Endodermal cell (in vitro differentiated cells): ENCODE measurements around the gene TMEM240. TPM values are rescaled to one million over a fixed set of nuclear protein-coding genes. Genes with fewer than 3 reads are reported as not detected.
A peak's percentile ranks its signal among the peaks of the same experiment; 100 is the strongest.
"Not testable (repeated sequence)": the region's sequence is repeated elsewhere in the genome, so short reads cannot be mapped to it uniquely, and the experiment has no call there.

Experiments used
- DNase-seq: peaks from one replicate; pipeline ENCODE4 v3.0.0-alpha.2; 2017
- H3K27ac ChIP-seq: 2 replicates; pipeline ENCODE4 v1.5.1; 2013; ENCODE audit warnings: mild to moderate bottlenecking, low read depth, low read length, moderate library complexity
- H3K27me3 ChIP-seq: 2 replicates; pipeline ENCODE4 v1.6.1; 2013; ENCODE audit warnings: mild to moderate bottlenecking, low read length, moderate library complexity; ENCODE audit not compliant: insufficient read depth, control insufficient read depth, poor library complexity, severe bottlenecking
- H3K36me3 ChIP-seq: 2 replicates; pipeline ENCODE4 v1.7.0; 2013; ENCODE audit warnings: mild to moderate bottlenecking, low read length, moderate library complexity; ENCODE audit not compliant: control insufficient read depth, insufficient read depth
- H3K4me1 ChIP-seq: one replicate; pipeline ENCODE4 v1.7.0; 2013; ENCODE audit warnings: low read length; ENCODE audit not compliant: control insufficient read depth, insufficient read depth
- H3K4me3 ChIP-seq: 2 replicates; pipeline ENCODE4 v1.5.1; 2013; ENCODE audit warnings: mild to moderate bottlenecking, low read length, moderate library complexity
- H3K9ac ChIP-seq: 2 replicates; pipeline ENCODE4 v1.6.1; 2013; ENCODE audit warnings: mild to moderate bottlenecking, low read length, moderate library complexity; ENCODE audit not compliant: poor library complexity, severe bottlenecking; ENCODE audit errors: extremely low read depth
- H3K9me3 ChIP-seq: 2 replicates; pipeline ENCODE4 v1.6.1; 2013; ENCODE audit warnings: mild to moderate bottlenecking, low read length, moderate library complexity; ENCODE audit not compliant: control insufficient read depth
- H3K27ac Mint-ChIP-seq: 2 replicates; pipeline ENCODE4 v1.8.0; 2020; ENCODE audit warnings: mixed read lengths
- H3K27me3 Mint-ChIP-seq: 2 replicates; pipeline ENCODE4 v1.8.0; 2021; ENCODE audit warnings: mild to moderate bottlenecking, mixed read lengths; ENCODE audit not compliant: insufficient read depth
- H3K36me3 Mint-ChIP-seq: 2 replicates; pipeline ENCODE4 v1.8.0; 2020; ENCODE audit warnings: low read depth, mixed read lengths
- H3K4me1 Mint-ChIP-seq: 2 replicates; pipeline ENCODE4 v1.8.0; 2020; ENCODE audit warnings: mixed read lengths
- H3K4me3 Mint-ChIP-seq: 2 replicates; pipeline ENCODE4 v1.8.0; 2020; ENCODE audit warnings: mild to moderate bottlenecking, moderate library complexity, mixed read lengths
- H3K9me3 Mint-ChIP-seq: 2 replicates; pipeline ENCODE4 v1.8.0; 2020; ENCODE audit warnings: mild to moderate bottlenecking, mixed read lengths
- WGBS, 2 experiments: methylation state at CpG; one replicate each; pipeline versions ENCODE4 v1.1.5 to v1.1.7; 2013; ENCODE audit warnings: missing lambda C conversion rate in 2 of 2, mixed read lengths in 1 of 2; ENCODE audit not compliant: insufficient coverage in 1 of 2, insufficient read length in 1 of 2; 5-methylcytosine and 5-hydroxymethylcytosine counted together
- total RNA-seq, 2 donors: library from RNA; stranded (reverse); fragmentation: NEBNext Ultra II Directional in 1 of 2; extraction: Animal tissue kit (Norgen Biotek cat#: 25700) in 1 of 2; gene quantifications; 2 replicates in 1 of 2; 3 replicates in 1 of 2; pipeline ENCODE4 v1.2.1, GENCODE V29; 2021
- TF ChIP-seq, protein P1 (sequence below): fragments of 200-600 bp; sonication (generic); conservative IDR thresholded peaks from 2 replicates; pipeline ENCODE4 v1.5.0; 2021; ENCODE audit warnings: antibody characterized with exemption, mild to moderate bottlenecking

Gene TMEM240
- total RNA-seq, 2 donors from 2014 or later = 6.4 to 6.9 TPM

DNA sequence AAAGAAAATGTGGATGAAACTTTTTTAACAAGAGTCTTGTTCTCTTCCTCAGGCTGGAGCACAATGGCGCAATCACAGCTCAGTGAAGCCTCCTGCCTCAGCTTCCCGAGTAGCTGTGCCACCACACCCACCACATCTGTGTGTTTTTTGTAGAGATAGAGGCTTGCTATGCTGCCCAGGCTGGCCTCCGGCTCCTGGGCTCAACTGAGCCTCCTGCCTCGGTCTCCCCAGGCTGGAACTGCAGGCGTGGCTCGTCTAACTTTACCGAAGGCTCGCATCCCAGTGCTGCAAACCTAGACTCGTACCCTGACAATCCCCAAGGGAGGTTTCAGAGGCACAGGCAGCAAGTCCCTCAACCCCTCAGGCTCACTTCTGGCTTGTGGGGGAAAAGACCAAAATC, 19.8 kb upstream of the TMEM240 start:
- Mint-ChIP-seq H3K4me3 (no peak overlapping the region), H3K27me3 (no peaks in the 10 kb centered on the region), H3K9me3 (peaks cover 1% of the 10 kb centered on the region), H3K36me3 (peaks cover 40% of the 10 kb centered on the region), H3K27ac (no peak overlapping the region), H3K4me1 (peaks cover 1% of the 10 kb centered on the region)
- H3K9ac ChIP-seq = no peak overlapping the region
- H3K27me3 ChIP-seq = no peaks in the 10 kb centered on the region
- DNase-seq = no peak
- H3K36me3 ChIP-seq = peaks cover 61% of the 10 kb centered on the region
- no peak overlapping the region for H3K27ac ChIP-seq
- no peak overlapping the region for H3K4me3 ChIP-seq
- H3K9me3 ChIP-seq = no peaks in the 10 kb centered on the region
- no peaks in the 10 kb centered on the region for H3K4me1 ChIP-seq
- 87 to 92% methylated on average over 3 to 9 of the region's 9 CpGs for WGBS, 2 experiments
- TF ChIP-seq, protein P1, sequence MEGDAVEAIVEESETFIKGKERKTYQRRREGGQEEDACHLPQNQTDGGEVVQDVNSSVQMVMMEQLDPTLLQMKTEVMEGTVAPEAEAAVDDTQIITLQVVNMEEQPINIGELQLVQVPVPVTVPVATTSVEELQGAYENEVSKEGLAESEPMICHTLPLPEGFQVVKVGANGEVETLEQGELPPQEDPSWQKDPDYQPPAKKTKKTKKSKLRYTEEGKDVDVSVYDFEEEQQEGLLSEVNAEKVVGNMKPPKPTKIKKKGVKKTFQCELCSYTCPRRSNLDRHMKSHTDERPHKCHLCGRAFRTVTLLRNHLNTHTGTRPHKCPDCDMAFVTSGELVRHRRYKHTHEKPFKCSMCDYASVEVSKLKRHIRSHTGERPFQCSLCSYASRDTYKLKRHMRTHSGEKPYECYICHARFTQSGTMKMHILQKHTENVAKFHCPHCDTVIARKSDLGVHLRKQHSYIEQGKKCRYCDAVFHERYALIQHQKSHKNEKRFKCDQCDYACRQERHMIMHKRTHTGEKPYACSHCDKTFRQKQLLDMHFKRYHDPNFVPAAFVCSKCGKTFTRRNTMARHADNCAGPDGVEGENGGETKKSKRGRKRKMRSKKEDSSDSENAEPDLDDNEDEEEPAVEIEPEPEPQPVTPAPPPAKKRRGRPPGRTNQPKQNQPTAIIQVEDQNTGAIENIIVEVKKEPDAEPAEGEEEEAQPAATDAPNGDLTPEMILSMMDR = no peak

DNA sequence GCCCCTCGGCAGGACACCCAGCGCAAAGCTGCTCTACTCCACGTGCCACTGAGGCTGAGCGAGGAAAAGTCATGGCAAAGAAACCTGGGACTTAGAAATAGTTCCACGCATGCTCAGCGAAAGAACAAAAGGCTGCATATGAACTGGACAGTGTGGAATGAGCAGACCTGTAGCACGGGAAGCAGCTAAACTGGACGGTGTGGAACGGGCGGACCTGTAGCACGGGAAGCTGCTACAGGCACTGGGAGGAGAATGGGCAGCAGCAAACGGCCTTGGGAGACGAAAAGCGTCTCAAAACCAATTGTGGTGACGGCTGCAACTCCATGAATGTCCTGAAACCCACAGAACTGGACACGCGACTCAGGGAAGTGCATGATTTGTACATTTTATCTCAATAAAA, 18.6 kb upstream of the TMEM240 start:
- H3K4me3 Mint-ChIP-seq = no peak overlapping the region
- Histone ChIP-seq H3K27ac (no peak overlapping the region), H3K4me1 (no peaks in the 10 kb centered on the region), H3K36me3 (peaks cover 56% of the 10 kb centered on the region), H3K9me3 (no peaks in the 10 kb centered on the region), H3K4me3 (no peak overlapping the region), H3K27me3 (no peaks in the 10 kb centered on the region), H3K9ac (no peak overlapping the region)
- no peaks in the 10 kb centered on the region for H3K27me3 Mint-ChIP-seq
- TF ChIP-seq, protein P1 = no peak
- H3K4me1 Mint-ChIP-seq = peaks cover 1% of the 10 kb centered on the region
- no peak for DNase-seq
- no peaks in the 10 kb centered on the region for H3K9me3 Mint-ChIP-seq
- peaks cover 30% of the 10 kb centered on the region for H3K36me3 Mint-ChIP-seq
- H3K27ac Mint-ChIP-seq = peak overlapping the region; percentile 40
- WGBS, 2 experiments = 91 to 95% methylated on average over 17 of the region's 17 CpGs

DNA sequence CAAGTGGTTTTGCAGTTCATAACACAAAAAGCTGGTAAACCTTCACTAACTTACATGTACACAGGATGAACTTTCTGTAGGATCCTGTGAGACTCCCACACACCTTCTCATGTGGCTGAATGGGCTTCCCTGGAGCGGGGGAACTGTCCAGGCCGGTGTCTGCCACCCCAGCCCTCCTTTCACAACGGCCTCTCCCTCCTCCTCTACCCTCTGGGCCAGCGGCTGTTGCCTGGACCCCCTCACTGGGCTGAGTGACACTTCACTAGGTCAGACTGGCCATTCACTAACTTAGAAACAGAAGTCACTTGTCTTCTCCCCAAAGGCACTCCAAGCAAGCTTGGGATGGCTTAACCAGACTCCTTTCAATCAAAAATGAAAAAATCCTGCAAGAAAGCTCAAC, 18.2 kb upstream of the TMEM240 start:
- no peak for DNase-seq
- H3K9me3 Mint-ChIP-seq = no peaks in the 10 kb centered on the region
- no peaks in the 10 kb centered on the region for H3K27me3 Mint-ChIP-seq
- peak overlapping the region; percentile 40 for H3K27ac Mint-ChIP-seq
- Histone ChIP-seq H3K27ac (no peak overlapping the region), H3K9ac (no peak overlapping the region), H3K4me3 (no peak overlapping the region), H3K36me3 (peaks cover 51% of the 10 kb centered on the region), H3K27me3 (no peaks in the 10 kb centered on the region), H3K4me1 (no peaks in the 10 kb centered on the region), H3K9me3 (no peaks in the 10 kb centered on the region)
- peaks cover 25% of the 10 kb centered on the region for H3K36me3 Mint-ChIP-seq
- WGBS, 2 experiments = 91 to 100% methylated on average over 1 to 4 of the region's 4 CpGs
- no peak overlapping the region for H3K4me3 Mint-ChIP-seq
- TF ChIP-seq, protein P1 = no peak
- H3K4me1 Mint-ChIP-seq = peaks cover 1% of the 10 kb centered on the region

DNA sequence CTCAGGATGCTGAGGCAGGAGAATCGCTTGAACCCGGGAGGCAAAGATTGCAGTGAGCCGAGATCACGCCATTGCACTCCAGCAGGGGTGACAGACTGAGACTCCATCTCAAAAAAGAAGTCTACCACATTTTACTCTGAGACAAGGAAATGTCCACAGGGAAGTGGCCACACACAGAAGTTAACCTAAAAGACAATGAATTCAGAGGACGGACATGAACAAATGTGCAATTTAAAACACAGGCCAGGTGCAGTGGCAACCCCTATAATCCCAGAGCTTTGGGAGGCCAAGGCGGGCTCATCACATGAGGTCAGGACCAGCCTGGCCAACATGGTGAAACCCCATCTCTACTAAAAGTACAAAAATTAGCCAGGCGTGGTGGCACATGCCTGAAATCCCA, 17.3 kb upstream of the TMEM240 start:
- H3K9me3 ChIP-seq, H3K27ac ChIP-seq, H3K4me3 ChIP-seq, H3K4me1 Mint-ChIP-seq, H3K9me3 Mint-ChIP-seq, H3K9ac ChIP-seq, H3K27me3 ChIP-seq, DNase-seq, H3K27me3 Mint-ChIP-seq, H3K4me3 Mint-ChIP-seq, H3K4me1 ChIP-seq: not testable (repeated sequence)
- peaks cover 19% of the 10 kb centered on the region for H3K36me3 Mint-ChIP-seq
- H3K36me3 ChIP-seq = peaks cover 42% of the 10 kb centered on the region
- 95 to 96% methylated on average over 7 of the region's 7 CpGs for WGBS, 2 experiments
- peak overlapping the region; percentile 48 for H3K27ac Mint-ChIP-seq

DNA sequence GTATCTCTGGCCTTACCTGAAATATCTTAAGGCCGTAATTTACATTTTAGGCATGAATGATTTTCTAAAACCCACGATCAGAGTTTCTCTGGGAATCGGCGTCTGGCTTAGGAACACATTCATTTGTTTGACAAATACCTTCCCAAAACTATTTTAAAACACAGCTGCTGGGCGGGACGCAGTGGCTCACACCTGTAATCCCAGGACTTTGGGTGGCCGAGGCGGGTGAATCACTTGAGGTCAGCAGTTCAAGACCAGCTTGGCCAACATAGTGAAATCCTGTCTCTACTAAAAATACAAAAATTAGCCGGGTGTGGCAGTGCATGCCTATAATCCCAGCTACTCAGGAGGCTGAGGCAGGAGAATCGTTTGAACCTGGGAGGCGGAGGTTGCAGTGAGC, 16.5 kb upstream of the TMEM240 start:
- not testable (repeated sequence) for H3K27ac ChIP-seq, H3K4me1 ChIP-seq, H3K9me3 ChIP-seq, H3K4me3 ChIP-seq, H3K9me3 Mint-ChIP-seq, H3K27ac Mint-ChIP-seq, H3K4me1 Mint-ChIP-seq, H3K4me3 Mint-ChIP-seq, H3K27me3 ChIP-seq, H3K9ac ChIP-seq, DNase-seq, H3K27me3 Mint-ChIP-seq
- H3K36me3 Mint-ChIP-seq = peaks cover 12% of the 10 kb centered on the region
- WGBS, 2 experiments = 93 to 97% methylated on average over 6 to 11 of the region's 11 CpGs
- peaks cover 34% of the 10 kb centered on the region for H3K36me3 ChIP-seq
